Osteocyte (in vitro differentiated cells): ENCODE results near the gene CDH20. TPM values are rescaled to one million over a fixed set of nuclear protein-coding genes. Genes with fewer than 3 reads are reported as not detected.

Source experiments
- DNase-seq: peaks from one replicate; pipeline ENCODE4 v3.0.0; 2021; ENCODE audit warnings: mixed read lengths; ENCODE audit not compliant: unreplicated experiment; ENCODE audit errors: extremely low spot score
- H3K27ac Mint-ChIP-seq: one replicate; pipeline ENCODE4 v1.8.0; 2021; ENCODE audit warnings: mild to moderate bottlenecking, mixed read lengths; ENCODE audit not compliant: unreplicated experiment
- H3K27me3 Mint-ChIP-seq: one replicate; pipeline ENCODE4 v1.8.0; 2021; ENCODE audit warnings: mixed read lengths; ENCODE audit not compliant: unreplicated experiment
- H3K36me3 Mint-ChIP-seq: one replicate; pipeline ENCODE4 v1.8.0; 2021; ENCODE audit warnings: mixed read lengths; ENCODE audit not compliant: unreplicated experiment
- H3K4me1 Mint-ChIP-seq: one replicate; pipeline ENCODE4 v1.8.0; 2021; ENCODE audit warnings: mixed read lengths; ENCODE audit not compliant: unreplicated experiment
- H3K4me3 Mint-ChIP-seq: one replicate; pipeline ENCODE4 v1.8.0; 2021; ENCODE audit warnings: mild to moderate bottlenecking, moderate library complexity, mixed read lengths; ENCODE audit not compliant: unreplicated experiment
- H3K9me3 Mint-ChIP-seq: one replicate; pipeline ENCODE4 v1.8.0; 2021; ENCODE audit warnings: mixed read lengths; ENCODE audit not compliant: unreplicated experiment
- total RNA-seq: library from RNA; stranded (reverse); gene quantifications from 2 replicates; pipeline ENCODE4 v1.2.1, GENCODE V29; 2021
- TF ChIP-seq, protein P1 (sequence below): fragments of 200-600 bp; sonication (generic); IDR thresholded peaks from 2 replicates; pipeline ENCODE4 v1.5.0; 2021; ENCODE audit warnings: antibody characterized with exemption, mild to moderate bottlenecking, moderate library complexity

The CDH20 gene
- total RNA-seq, 1 donor from 2014 or later, result not detected

DNA sequence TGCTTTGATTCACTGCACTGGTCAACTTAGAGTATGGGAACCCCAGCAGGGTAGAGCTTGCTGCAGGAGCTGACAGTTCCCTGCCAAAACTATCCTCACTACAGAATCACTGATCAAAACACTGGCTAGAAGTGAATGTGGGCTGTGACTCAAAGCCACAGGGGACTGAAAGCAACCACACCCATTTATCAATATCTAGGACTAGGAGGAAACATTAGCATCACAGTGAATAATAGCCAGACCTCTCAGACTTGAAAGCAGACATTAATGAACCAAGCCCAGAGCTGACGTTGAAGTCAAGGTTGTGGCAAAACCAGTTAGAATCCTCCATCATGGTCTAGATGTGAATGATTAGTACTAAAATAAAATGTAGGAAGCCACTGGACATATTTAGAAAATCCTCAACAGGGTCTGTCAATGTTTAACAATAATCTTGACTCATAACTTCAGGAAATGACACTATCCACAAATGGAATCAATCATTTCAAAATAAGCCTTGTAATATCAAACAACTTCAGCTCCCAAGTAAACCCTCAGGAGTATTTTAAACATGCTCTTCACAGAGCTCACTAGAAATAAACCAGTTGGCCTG, 131.4 kb downstream of the CDH20 start:
- H3K27me3 Mint-ChIP-seq, result peaks cover 2% of the 10 kb centered on the region
- H3K4me1 Mint-ChIP-seq, result peaks cover 12% of the 10 kb centered on the region
- no peak overlapping the region for H3K4me3 Mint-ChIP-seq
- TF ChIP-seq, protein P1, sequence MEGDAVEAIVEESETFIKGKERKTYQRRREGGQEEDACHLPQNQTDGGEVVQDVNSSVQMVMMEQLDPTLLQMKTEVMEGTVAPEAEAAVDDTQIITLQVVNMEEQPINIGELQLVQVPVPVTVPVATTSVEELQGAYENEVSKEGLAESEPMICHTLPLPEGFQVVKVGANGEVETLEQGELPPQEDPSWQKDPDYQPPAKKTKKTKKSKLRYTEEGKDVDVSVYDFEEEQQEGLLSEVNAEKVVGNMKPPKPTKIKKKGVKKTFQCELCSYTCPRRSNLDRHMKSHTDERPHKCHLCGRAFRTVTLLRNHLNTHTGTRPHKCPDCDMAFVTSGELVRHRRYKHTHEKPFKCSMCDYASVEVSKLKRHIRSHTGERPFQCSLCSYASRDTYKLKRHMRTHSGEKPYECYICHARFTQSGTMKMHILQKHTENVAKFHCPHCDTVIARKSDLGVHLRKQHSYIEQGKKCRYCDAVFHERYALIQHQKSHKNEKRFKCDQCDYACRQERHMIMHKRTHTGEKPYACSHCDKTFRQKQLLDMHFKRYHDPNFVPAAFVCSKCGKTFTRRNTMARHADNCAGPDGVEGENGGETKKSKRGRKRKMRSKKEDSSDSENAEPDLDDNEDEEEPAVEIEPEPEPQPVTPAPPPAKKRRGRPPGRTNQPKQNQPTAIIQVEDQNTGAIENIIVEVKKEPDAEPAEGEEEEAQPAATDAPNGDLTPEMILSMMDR, result no peak
- no peak overlapping the region for H3K27ac Mint-ChIP-seq
- H3K9me3 Mint-ChIP-seq, result no peaks in the 10 kb centered on the region
- H3K36me3 Mint-ChIP-seq, result no peaks in the 10 kb centered on the region
- no peak for DNase-seq

GRCh38 chr18:61466736-61467135, 133.5 kb downstream of the CDH20 start:
- no peak for DNase-seq
- Mint-ChIP-seq H3K36me3 (no peaks in the 10 kb centered on the region), H3K9me3 (no peaks in the 10 kb centered on the region), H3K27me3 (peaks cover 10% of the 10 kb centered on the region), H3K4me3 (no peak overlapping the region), H3K27ac (no peak overlapping the region), H3K4me1 (peaks cover 5% of the 10 kb centered on the region)
- TF ChIP-seq, protein P1, result no peak

GRCh38 chr18:61470031-61470674, 136.9 kb downstream of the CDH20 start:
- Mint-ChIP-seq H3K4me1 (no peaks in the 10 kb centered on the region), H3K9me3 (no peaks in the 10 kb centered on the region), H3K36me3 (no peaks in the 10 kb centered on the region), H3K4me3 (no peak overlapping the region), H3K27ac (no peak overlapping the region), H3K27me3 (peaks cover 41% of the 10 kb centered on the region)
- TF ChIP-seq, protein P1, result no peak
- DNase-seq, result no peak

GRCh38 chr18:61471541-61471940, 138.3 kb downstream of the CDH20 start:
- H3K4me1 Mint-ChIP-seq, result no peaks in the 10 kb centered on the region
- H3K27me3 Mint-ChIP-seq, result peaks cover 53% of the 10 kb centered on the region
- H3K4me3 Mint-ChIP-seq, result no peak overlapping the region
- DNase-seq, result no peak
- no peaks in the 10 kb centered on the region for H3K36me3 Mint-ChIP-seq
- no peaks in the 10 kb centered on the region for H3K9me3 Mint-ChIP-seq
- no peak overlapping the region for H3K27ac Mint-ChIP-seq
- TF ChIP-seq, protein P1, result no peak

- Mint-ChIP-seq H3K4me1 (no peaks in the 10 kb centered on the region), H3K4me3 (no peak overlapping the region), H3K27me3 (peaks cover 56% of the 10 kb centered on the region), H3K27ac (no peak overlapping the region), H3K36me3 (no peaks in the 10 kb centered on the region), H3K9me3 (no peaks in the 10 kb centered on the region)
- TF ChIP-seq, protein P1, result no peak
- no peak for DNase-seq
Observed at GRCh38 chr18:61471942-61472341, 138.7 kb downstream of the CDH20 start.
